Measurements from ENCODE around the gene RAB4B.
"Not testable (repeated sequence)": the region's sequence is repeated elsewhere in the genome, so short reads cannot be mapped to it uniquely, and the experiment has no call there.

Gene RAB4B

DNA sequence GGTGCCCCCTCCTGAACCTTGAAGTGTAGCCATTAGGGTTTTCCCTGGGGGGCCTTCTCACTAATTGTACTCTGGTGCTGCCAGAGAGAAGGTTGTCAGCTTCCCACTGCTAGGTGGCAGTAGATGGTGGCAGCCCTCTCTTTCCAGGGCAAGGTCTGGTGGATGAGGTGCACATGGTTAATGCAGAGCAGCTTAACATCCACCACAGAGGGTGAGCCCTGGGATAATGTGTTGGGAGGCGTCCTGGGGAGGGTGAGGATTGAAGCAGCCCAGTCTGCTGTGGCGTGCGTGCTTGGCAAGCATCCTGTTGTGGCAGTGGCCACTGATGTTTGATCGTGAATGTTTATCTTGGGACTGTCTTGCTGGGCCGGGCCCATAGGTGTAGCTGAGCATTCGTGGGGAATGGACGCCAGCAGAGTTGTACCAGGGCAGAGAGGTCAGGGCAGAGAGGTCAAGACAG, 26.8 kb downstream of the RAB4B start:
- DNase-seq: no peak

DNA sequence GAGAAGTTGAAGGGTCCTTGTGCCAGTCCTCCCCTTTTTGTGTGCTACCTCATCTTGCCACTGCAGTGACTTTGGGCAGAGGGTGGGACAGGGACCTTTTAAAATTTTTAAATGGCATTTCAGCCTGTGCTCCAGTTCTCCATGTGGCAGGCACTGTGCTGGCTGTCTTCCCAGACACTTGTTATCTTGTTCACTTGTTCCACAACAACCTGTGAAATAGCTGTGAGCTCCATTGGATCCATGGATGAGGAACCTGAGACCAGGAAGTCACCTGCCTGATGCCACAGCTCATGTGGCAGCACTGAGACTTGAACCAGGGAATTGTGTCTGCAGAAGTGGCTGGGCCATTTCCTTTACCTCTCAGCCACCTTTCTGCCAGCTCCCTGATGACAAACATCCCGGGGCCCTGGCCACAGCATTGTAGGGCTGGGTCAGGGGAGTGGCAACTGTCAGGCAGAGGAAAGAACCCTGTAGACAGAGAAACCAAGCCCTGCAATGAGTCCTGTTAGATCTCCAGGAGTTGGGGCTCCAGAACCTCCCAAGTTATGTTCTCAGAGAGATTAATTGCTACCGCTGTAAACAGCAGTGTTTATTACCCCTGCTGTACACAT, 27.3 kb downstream of the RAB4B start:
- DNase-seq: no peak

DNA sequence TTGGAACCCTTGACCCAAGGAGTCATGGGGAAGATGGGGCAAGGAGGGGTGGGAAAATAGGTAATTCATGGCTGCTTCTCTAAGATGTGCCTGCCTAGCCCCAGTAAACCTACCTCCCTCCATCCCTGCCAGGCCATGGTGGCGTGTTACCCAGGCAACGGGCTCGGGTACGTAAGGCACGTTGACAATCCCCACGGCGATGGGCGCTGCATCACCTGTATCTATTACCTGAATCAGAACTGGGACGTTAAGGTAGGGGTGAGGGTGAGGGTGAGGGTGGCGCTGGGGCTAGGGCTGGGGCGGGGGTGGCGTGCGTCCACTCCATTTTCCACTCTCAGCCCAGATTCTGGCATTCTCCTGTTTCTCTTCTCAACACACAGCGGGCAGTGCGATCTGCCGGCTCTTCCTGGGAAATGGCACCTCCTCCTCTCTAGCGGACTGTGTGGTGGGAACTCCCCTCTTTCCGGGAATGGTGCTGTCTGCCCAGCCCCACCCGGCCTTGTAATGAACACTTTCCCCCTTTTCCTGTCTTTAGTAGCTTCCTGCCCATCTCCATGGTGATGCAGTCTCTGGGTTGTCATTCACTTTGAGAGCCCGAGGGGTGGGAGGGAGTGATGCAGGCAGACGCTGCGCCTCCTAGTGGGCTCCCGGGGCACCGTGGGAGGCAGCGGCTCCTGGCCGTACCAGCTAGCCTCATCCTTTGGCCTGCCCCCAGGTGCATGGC, 28.5 kb downstream of the RAB4B start:
- peak; percentile 98 for DNase-seq

DNA sequence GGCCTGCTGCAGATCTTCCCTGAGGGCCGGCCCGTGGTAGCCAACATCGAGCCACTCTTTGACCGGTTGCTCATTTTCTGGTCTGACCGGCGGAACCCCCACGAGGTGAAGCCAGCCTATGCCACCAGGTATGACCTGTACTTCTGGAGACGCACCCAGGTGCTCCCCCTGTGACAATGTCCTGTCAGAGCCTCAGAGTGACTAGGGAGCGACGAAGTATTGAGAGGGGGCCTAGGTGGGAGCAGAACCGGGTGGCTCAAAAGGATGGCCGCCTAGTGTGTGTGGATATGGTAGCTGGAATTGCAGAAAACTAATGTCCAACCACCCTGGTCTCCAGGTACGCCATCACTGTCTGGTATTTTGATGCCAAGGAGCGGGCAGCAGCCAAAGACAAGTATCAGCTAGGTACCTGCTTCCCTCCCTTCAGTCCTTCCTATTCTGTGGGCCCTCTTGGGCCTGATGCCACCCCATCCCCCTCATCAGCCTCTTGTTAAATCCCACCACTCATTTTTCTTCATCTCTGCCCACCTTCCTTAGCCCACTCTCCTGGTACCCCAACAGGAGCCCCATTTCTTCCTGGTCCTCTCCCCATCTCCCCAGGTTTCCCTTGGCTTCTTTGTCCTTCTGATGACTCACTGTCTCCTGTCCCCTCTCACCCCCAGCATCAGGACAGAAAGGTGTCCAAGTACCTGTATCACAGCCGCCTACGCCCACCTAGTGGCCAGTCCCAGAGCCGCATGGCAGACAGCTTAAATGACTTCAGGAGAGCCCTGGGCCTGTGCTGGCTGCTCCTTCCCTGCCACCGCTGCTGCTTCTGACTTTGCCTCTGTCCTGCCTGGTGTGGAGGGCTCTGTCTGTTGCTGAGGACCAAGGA, 29.3 kb downstream of the RAB4B start:
- DNase-seq: no peak

DNA sequence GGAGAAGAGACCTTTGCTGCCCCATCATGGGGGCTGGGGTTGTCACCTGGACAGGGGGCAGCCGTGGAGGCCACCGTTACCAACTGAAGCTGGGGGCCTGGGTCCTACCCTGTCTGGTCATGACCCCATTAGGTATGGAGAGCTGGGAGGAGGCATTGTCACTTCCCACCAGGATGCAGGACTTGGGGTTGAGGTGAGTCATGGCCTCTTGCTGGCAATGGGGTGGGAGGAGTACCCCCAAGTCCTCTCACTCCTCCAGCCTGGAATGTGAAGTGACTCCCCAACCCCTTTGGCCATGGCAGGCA, 29.9 kb downstream of the RAB4B start:
- no peak for DNase-seq

DNA sequence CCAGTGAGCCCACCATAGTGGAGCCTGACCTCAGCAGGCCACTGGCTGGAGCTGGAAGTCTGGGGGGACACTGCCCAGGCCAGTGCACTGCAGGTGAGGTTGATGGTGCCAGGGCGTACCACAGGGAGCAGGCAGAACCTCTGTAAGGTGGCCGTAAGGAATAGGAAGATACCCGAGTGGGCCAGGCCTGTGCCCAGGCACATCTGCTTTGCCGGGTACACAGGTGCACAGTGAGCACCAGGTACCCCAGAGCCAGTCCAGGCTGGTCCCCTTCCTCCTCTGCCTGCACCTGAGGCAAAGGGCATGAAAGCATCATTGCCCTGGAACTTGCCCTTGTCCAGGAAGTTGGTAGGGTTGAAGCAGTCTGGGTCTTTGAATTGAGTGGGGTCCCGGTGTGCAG, 30.4 kb downstream of the RAB4B start:
- DNase-seq: no peak

DNA sequence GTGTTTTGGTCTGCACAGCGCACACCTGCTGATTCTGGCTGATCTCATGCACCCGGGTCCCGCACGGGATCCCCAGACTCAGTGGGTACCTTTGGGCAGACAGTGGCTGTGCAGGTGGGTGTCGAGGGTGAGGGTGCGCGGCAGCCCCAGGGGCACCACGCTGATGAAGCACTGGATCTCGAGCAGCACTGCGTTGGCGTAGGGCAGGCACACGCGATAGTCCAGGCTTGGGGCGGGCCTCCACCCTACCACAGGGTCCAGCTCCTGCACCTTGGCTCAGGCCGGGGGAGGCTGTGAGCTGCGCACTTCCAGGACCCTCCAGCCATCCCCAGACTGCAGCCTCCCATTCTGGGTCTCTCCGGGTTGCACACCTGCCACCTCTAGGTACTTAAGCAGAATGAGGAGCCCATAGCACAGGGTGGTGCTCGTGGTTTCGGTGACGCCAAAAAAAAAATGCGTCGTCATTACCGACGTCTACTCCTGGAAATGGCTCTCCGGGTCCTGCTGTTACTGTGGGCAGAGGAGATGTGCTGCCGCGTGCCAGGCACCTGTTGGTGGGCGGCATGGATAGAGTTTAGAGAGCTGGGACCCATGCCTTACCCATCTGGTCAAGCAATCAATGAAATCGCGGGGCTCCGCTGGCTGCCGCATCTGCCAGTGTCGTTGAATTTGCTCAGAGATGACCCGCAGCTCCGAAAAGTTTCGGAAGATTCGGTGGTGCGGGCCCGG, 31.5 kb downstream of the RAB4B start:
- DNase-seq: no peak

DNA sequence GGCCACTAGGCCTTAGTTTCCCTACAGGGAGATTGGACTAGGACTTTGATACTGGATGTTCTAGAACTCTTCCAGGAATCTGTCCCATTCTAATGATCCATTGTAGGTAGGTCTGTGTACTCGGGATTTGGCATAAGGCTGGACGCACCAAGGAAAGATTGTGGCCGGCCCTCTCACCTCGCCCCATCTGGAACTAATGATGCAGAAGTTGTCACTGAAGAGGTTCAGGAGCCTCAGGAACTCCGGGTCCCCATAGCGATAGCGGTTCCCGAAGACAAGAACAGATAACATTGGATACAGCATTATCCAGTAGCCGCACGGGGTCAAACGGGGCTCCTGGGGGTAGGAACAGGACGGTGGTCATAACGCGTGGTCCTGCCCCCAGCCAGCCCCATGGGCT, 32.1 kb downstream of the RAB4B start:
- DNase-seq: no peak

DNA sequence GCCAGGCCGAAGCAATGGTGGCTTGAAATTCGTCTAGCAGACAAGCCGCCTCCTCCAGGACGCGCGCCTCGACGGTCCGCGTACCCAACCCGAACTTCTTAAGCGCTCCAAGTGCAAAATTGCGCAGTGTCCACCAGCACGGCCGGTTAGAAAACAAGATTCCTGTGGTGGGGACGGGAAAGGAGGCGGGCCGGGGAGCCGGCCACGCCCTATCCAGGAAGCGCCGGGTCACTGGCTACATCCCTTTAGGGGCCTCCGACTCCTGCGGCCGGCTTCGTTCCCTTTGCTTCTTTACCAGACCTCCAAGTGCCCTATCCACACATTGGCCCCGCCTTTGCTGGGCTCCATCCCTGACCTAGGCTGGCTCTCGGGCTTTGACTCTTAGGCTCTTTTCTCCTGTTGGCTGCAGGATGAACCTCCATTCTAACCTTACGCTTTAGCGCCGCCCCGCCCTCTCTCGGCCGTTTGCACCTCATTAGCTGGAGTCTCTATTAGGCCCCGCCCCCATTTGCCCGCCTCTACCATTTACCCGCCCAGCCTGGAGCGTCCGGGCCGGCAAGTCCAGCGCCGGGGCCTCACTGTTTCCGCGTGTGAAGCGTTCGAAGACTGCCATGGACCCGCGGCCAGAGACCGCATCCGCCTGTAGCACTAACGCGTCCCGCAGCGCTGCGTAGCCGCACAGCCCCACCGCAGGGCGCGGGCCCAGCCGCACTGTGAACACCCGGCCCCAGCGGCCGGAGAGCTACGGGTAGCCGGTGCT, 32.8 kb downstream of the RAB4B start:
- DNase-seq: peak; percentile 71

DNA sequence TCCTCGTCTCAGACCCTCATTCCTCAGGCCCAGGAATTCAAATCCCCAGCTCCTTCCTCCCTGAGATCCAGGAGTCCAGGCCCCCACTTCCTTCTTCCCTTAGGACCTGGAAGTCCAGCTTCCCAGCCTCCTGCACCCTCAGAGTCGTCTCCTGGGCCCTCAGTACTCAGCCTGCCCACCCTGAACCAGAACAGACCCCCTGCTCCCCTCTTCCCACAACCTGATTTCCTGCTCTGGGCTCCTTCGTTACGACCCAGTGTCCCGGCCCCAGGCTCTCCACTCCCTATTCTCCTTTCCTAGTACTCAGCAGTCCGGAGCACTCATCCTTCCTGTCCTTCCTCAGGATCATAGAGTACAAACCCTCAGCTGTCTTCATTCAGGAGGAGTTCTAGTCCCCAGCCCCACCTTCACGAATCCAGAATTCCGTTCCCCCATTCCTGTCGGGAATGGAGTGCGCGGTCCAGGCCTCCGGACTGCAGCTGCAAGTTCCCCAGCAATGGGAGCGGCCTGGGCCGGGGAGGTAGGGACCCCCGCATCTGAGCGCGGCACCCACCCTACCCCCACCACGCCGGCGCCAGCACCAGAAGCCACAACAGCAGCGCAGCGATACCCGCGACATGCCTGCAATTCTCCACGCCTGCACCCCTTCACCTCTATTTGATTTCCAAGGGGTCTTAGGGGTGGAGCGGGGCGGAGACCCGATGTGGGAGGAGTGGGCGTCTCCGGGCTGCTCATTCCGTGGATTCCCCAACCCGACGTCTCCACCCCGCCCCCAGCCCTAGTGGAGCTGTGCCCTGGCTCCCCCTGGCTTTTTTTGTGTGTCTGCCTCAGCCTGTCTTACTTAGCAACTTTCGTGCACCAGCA, 33.7 kb downstream of the RAB4B start:
- no peak for DNase-seq

DNA sequence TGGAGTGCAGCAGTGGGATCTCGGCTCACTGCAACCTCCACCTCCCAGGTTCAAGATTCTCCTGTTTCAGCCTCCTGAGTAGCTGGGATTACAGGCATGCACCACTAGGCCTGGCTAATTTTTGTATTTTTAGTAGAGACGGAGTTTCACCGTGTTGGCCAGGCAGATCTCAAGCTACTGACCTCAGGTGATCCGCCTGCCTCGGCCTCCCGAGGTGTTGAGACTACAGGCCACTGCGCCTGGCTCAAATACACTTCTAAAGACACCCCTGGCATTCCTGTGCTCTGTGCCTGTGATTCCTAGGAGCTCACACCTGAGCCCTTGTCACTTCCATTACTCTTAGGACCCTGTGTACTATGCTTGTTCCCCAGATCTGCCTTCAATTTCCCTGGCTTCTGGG, 34.5 kb downstream of the RAB4B start:
- not testable (repeated sequence) for DNase-seq

DNA sequence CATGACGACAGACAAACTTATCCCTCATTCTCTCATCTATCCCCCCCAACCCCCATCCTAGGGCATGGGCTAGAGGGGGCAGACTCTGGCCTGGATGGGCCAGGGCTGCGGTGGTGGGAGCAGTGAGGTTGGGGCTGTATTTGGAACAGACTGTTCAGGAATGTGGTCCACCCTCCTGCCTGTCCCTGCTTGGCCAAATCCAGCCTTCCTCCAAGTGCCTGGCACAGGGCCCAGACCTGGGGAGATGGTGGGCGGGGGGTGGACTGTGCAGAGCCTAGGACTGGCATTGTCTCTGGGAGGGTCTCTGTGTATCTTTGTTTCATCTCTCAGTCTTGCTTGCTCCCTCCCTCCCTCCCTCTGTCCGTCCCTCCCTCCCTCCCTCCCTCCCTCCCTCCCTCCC, 35.1 kb downstream of the RAB4B start:
- no peak for DNase-seq

DNA sequence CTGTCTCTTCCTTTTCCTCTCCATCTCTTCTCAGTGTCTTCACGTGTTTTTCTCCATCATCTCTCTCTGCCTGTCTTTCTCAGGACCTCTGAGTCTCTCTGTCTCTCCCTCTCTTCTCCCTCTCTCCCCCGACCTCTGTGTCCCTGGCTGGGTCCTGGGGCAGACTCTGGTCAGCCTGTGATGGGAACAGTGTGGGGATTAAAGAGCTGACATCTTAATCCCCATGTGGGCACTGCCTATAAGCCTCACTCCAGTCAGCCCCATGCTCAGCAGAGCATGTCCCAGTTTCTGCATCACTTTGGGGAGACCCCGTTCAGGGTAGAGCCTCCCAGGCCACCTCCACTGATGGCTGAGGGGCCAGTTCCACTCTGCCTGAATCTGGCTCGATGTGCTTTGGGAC, 37.2 kb downstream of the RAB4B start:
- DNase-seq: no peak

DNA sequence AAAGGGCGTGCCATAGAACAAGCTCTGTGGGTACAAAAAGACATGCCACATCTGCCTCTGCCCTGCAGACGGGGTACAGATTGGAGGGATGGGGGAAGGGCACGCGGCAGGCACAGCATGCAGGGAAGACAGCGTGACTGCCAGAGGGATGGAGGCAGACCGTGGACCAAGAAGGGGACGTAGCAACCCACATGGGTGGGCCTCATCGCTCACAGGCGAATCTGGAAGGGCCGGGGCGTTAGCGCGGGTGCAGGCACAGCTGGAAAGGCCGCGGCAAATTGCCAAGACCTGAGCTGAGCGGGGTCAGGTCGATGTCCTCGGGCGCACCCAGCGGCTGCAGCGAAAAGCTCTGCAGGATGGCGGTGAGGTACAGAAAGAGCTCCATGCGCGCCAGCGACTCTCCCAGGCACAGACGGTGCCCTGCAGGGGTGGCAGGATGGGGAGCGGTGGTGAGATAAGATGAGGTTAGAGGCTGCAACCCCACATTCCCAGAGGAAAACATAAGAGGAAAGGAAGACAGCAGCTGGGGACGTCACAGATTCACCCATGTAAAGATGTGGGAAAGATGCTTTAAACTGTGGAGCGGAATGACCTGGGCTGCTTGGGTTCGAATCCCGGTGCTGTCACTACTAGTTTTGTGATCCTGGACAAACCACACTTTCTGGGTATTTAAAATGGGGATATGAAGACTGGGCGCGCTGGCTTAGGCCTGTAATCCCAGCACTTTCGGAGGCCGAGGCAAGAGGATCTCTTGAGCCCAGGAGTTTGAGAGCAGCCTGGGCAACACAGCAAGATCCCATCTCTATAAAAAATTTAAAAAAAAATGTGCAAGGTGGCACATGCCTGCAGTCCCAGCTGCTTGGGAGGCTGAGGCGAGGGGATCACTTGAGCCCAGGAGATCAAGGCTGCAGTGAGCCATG, 40.7 kb downstream of the RAB4B start:
- DNase-seq: peak; percentile 28

DNA sequence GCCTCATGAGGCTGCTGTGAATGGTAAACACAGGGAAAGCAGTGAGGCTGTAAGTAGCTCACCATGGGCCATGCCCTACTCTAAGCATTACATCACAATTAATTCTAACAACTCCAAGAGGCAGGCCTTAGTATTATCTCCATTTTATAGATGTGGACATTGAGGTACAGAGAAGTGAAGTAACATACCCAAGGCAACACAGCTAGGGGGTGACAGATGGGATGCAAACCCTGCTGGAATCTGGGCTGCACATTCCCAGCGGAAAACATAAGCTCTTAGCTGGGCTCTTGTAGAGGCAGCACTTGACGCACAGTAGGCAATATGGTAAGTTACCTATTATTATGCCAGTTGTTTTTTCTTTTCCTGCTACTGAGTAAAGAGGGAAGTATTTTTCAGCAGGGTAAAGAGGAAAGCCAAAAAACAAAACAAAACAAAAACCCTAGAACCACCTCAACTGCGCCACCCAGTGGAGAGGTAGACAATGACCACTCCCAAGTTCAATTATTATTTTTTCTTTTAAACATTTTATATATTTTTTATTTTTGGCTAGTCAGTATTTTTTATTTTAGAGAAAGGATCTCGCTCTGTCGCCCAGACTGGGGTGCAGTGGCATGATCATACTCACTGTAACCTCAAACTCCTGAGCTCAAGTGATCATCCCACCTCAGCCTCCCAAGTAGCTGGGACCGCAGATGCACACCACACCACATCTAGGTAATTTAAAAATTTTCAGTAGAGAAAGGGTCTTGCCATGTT, 41.6 kb downstream of the RAB4B start:
- not testable (repeated sequence) for DNase-seq

DNA sequence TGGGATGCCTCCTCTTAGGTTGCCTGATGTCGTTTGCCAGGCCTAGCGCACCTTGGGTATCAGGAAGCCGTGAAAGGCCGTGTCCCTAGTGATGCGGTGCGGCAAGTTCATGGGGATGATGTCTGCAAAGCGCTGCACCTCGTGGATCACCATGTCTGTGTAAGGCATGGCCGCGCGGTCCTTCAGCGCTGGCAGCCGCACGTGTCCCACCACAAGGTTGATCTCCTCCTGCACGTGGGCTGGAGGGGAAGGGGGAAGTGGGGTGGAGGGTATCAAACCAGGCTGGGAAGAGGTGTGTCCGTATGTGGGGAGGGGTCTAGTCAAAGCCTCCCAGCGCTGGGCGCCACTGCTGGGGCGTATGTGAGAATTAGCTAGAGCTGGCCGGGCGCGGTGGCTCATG, 44.1 kb downstream of the RAB4B start:
- DNase-seq: no peak

DNA sequence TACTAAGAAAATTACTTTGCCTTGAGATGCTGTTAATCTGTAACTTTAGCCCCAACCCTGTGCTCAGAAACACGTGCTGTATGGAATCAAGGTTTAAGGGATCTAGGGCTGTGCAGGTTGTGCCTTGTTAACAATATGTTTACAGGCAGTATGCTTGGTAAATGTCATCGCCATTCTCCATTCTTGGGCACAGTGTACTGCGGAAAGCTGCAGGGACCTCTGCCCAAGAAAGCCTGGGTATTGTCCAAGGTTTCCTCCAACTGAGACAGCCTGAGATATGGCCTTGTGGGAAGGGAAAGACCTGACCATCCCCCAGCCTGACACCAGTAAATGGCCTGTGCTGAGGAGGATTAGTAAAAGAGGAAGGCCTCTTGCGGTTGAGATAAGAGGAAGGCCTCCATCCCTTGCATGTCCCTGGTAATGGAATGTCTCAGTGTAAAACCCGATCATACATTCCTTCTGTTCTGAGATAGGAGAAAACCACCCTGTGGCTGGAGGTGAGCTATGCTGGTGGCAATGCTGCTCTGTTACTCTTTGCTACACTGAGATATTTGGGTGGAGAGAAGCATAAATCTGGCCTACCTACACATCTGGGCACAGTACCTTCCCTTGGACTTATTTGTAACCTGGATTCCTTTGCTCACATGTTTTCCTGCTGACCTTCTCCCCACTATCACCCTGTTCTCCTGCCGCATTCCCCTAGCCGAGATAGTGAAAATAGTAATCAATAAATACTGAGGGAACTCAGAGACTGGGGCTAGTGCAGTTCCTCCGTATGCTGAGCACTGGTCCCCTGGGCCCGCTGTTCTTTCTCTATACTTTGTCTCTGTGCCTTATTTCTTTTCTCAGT, 44.9 kb downstream of the RAB4B start:
- DNase-seq: peak; percentile 39

DNA sequence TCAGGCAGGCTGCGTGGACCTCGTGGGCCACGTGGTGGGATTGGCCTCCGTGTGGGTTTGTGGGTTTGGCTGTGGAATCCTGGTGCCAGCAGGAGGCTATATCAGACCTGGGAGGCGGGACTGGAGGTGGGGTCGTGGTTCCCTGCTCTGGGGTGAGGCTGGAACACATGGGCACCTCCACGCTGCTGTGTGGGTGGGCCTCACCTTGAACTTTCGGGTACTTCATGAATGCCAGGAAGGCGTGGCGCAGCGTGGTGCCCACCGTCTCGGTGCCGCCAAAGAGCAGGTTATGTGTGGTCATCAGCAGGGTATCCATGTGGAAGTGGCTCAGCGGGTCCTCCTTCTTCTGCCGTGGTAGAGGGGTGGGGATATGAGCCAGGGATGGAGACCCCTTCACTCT, 46.9 kb downstream of the RAB4B start:
- not testable (repeated sequence) for DNase-seq
